Vein endothelial cell (primary cell): Measurements from ENCODE around the gene EDNRA. TPM values are rescaled to one million over a fixed set of nuclear protein-coding genes. Genes with fewer than 3 reads are reported as not detected.

ENCODE experiments used
- total RNA-seq: library from RNA; depleted of rRNA; stranded (reverse); fragments of >200 nt; gene quantifications from 2 replicates; pipeline ENCODE4 v1.2.3, GENCODE V29; 2012

EDNRA gene
- under 0.01 and 1.3 TPM in 2 replicates for total RNA-seq

DNA sequence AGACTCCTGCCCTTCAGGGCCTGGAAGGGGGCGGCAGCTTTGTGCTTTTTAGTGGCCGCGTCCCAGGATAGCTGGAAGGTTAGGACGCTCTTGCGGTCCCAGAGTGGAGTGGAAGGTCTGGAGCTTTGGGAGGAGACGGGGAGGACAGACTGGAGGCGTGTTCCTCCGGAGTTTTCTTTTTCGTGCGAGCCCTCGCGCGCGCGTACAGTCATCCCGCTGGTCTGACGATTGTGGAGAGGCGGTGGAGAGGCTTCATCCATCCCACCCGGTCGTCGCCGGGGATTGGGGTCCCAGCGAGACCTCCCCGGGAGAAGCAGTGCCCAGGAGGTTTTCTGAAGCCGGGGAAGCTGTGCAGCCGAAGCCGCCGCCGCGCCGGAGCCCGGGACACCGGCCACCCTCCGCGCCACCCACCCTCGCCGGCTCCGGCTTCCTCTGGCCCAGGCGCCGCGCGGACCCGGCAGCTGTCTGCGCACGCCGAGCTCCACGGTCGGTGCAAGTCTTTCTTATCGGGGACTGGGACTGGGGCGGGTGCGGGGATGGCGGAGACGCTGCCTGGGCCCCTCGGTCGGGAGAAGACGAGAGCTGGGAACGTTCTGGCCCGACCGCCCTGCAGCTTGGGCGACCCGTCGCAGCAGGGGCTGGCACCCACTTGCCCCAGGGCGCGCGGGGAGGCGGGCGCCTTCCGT lies at the start of gene EDNRA:
TSS of gene EDNRA (plus strand) at position 207 of the 686 bp plus-strand sequence. CDS start 4,585 bp downstream, outside the sequence.

Other genes with a start within 250 kb of the EDNRA start
- gene TMEM184C, start 136.3 kb downstream of the EDNRA start, total RNA-seq: 34.0 and 39.1 TPM in 2 replicates
- 7.5 and 11.6 TPM in 2 replicates for gene PRMT9, start 203.1 kb downstream of the EDNRA start, total RNA-seq